HEK293 (cell line): ENCODE data around the gene LRRC66.

Experiments
- CTCF ChIP-seq: fragments of 450-650 bp; formaldehyde crosslinking; IDR thresholded peaks from 2 replicates; pipeline ENCODE4 v1.5.1; 2016; ENCODE audit warnings: missing biosample characterization, missing genetic modification characterization
- KLF16 ChIP-seq: fragments of 450-650 bp; formaldehyde crosslinking; IDR thresholded peaks from 2 replicates; pipeline ENCODE4 v1.5.1; 2017; ENCODE audit warnings: missing biosample characterization, missing genetic modification characterization
- MEIS1 ChIP-seq: sonication (generic); formaldehyde crosslinking; IDR thresholded peaks from 2 replicates; pipeline ENCODE4 v1.8.1; 2022; ENCODE audit warnings: missing genetic modification reagents, mild to moderate bottlenecking, borderline replicate concordance
- MYNN ChIP-seq: fragments of 450-650 bp; formaldehyde crosslinking; IDR thresholded peaks from 2 replicates; pipeline ENCODE4 v1.5.1; 2016; ENCODE audit warnings: missing biosample characterization, missing genetic modification characterization, borderline replicate concordance
- PATZ1 ChIP-seq: fragments of 450-650 bp; formaldehyde crosslinking; IDR thresholded peaks from 2 replicates; pipeline ENCODE4 v1.5.1; 2016; ENCODE audit warnings: missing biosample characterization, missing genetic modification characterization
- RBAK ChIP-seq: fragments of 450-650 bp; formaldehyde crosslinking; IDR thresholded peaks from 2 replicates; pipeline ENCODE4 v1.5.1; 2016; ENCODE audit warnings: missing biosample characterization, missing genetic modification characterization
- REST ChIP-seq: fragments of 450-650 bp; formaldehyde crosslinking; IDR thresholded peaks from 2 replicates; pipeline ENCODE4 v1.5.1; 2016; ENCODE audit warnings: missing biosample characterization, missing genetic modification characterization
- YY1 ChIP-seq: fragments of 450-650 bp; formaldehyde crosslinking; IDR thresholded peaks from 2 replicates; pipeline ENCODE4 v1.5.1; 2018; ENCODE audit warnings: missing biosample characterization, missing genetic modification characterization
- ZNF138 ChIP-seq: fragments of 450-650 bp; formaldehyde crosslinking; IDR thresholded peaks from 2 replicates; pipeline ENCODE4 v1.5.1; 2016; ENCODE audit warnings: missing biosample characterization, missing genetic modification characterization, borderline replicate concordance
- ZNF416 ChIP-seq: fragments of 450-650 bp; formaldehyde crosslinking; IDR thresholded peaks from 2 replicates; pipeline ENCODE4 v1.5.1; 2016; ENCODE audit warnings: missing biosample characterization, missing genetic modification characterization
- ZNF596 ChIP-seq: fragments of 450-650 bp; IDR thresholded peaks from 2 replicates; pipeline ENCODE4 v1.5.0; 2018; ENCODE audit warnings: missing biosample characterization, mild to moderate bottlenecking, missing genetic modification characterization, moderate library complexity
- ZNF639 ChIP-seq: fragments of 450-650 bp; formaldehyde crosslinking; IDR thresholded peaks from 2 replicates; pipeline ENCODE4 v1.5.1; 2016; ENCODE audit warnings: missing biosample characterization, missing genetic modification characterization
- ZNF747 ChIP-seq: fragments of 450-650 bp; formaldehyde crosslinking; IDR thresholded peaks from 2 replicates; pipeline ENCODE4 v1.5.1; 2016; ENCODE audit warnings: missing biosample characterization, missing genetic modification characterization
- ZNF777 ChIP-seq: fragments of 450-650 bp; formaldehyde crosslinking; IDR thresholded peaks from 2 replicates; pipeline ENCODE4 v1.5.1; 2017; ENCODE audit warnings: missing biosample characterization, missing genetic modification characterization, borderline replicate concordance

- no peak for TF ChIP-seq ZNF639 (tag by site-specific recombination)
- TF ChIP-seq CTCF = no peak
- no peak for TF ChIP-seq REST
- no peak for TF ChIP-seq ZNF416 (tag by site-specific recombination)
- TF ChIP-seq YY1 = no peak
- no peak for TF ChIP-seq ZNF596 (tag by site-specific recombination)
- no peak for TF ChIP-seq RBAK (tag by site-specific recombination)
- TF ChIP-seq PATZ1 (tag by site-specific recombination) = no peak
- TF ChIP-seq MYNN (tag by site-specific recombination) = no peak
- TF ChIP-seq KLF16 = no peak
- TF ChIP-seq ZNF138 (tag by site-specific recombination) = no peak
- no peak for TF ChIP-seq ZNF777 (tag by site-specific recombination)
- TF ChIP-seq ZNF747 (tag by site-specific recombination) = no peak
- TF ChIP-seq MEIS1 (CRISPR knock-in tag) = no peak
Observed at GRCh38 chr4:52012651-52013050, 7.5 kb downstream of the LRRC66 start.
